Erythroblast (primary cell): ENCODE results near the gene ERBIN.
"Not testable (repeated sequence)": the region's sequence is repeated elsewhere in the genome, so short reads cannot be mapped to it uniquely, and the experiment has no call there.

Experiments
- DNase-seq, 2 experiments: peaks; one replicate each; lab custom pipeline; 2025; lab: John Stamatoyannopoulos, UW
- GATA1 ChIP-seq: IDR thresholded peaks from 2 replicates; pipeline ENCODE4 v1.6.1; 2011; ENCODE audit warnings: low read depth, mild to moderate bottlenecking, control low read depth, low read length, moderate library complexity
- POLR2A ChIP-seq: IDR thresholded peaks from 2 replicates; pipeline ENCODE4 v1.6.1; 2011; ENCODE audit warnings: mild to moderate bottlenecking, low read length

The ERBIN gene

GRCh38 chr5:66013397-66013796 is 87.0 kb downstream of the ERBIN start:
- DNase-seq = no peak
- no peak for TF ChIP-seq POLR2A
- TF ChIP-seq GATA1 = no peak

DNA sequence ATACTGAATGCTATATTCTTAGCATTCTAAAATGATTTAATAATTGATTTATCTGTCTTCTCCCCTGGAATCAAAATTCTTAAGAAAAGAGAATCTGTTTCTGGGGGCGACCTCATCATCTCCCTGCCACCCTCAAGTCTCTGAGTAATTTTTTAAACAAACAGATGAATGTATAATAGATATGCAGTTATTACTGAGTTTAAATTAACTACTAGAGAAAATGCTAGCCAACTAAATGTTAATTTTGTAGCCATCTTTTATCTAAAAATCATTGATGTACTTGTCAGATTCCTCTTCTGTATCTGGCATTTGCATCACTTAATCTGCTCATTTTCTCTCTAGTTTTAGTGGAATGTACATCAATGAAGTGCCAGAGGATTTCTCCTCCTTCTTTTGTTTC is 87.5 kb downstream of the ERBIN start:
- no peak for DNase-seq

DNA sequence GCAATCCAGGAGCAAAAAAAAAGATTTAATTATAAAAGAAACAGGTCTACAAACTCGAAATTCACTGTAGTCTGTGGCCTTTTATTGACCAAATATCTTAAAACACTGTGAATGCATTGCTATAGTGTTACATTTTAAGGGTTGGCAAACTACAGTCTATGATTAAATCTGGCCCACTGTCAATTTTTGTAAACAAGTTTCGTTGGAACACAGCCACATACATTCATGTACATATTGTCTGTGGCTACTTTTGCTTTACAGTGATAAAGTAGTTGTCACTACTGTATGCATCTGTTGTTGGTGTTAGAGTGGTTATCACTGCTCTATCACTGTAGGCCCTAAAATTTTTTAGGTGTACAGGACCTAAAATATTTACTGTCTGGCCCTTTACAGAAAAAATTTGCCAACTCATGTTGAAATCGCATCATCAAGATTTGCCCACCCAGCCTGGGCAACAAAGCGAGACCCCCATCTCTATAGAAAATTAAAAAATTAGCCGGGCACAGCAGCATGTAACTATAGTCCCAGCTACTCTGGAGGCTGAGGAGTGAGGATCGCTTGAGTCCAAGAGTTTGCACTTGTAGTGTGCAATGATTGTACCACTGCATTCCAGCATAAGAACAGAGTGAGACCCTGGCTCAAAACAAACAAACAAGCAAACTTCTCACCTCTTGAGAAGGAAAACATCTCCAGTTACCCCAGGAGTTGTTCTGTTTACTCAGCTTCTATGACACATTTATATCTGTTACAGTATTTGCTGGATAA is 89.0 kb downstream of the ERBIN start:
- peak in 1 of 2 experiments; percentile 6 for DNase-seq
- TF ChIP-seq GATA1 (no peak), POLR2A (no peak)

More for the DNA sequence above, 87.5 kb downstream of the ERBIN start:
- TF ChIP-seq GATA1 = no peak
- TF ChIP-seq POLR2A = no peak

- no peak for TF ChIP-seq POLR2A
- no peak for TF ChIP-seq GATA1
- no peak for DNase-seq
Measured at GRCh38 chr5:66021585-66021984, 95.2 kb downstream of the ERBIN start.

DNA sequence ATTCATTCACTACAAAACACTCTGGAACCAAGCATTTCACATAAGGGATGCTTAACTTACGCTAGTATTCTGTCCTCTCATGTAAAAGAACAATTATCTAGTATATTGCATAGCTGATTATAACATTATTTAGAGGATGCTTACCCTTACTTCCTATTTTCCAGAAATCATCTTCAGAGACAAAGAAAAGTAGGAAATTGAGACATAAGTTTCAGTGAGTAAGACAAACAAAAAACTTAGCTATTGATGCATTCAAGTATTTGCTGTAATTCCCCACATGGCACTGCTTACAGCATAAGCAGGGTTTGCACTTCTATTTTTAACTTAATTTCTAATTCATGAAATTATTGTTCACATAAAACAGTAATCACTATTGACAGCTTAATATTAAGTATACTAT is 112.9 kb downstream of the ERBIN start:
- TF ChIP-seq GATA1 = no peak
- no peak for DNase-seq

DNA sequence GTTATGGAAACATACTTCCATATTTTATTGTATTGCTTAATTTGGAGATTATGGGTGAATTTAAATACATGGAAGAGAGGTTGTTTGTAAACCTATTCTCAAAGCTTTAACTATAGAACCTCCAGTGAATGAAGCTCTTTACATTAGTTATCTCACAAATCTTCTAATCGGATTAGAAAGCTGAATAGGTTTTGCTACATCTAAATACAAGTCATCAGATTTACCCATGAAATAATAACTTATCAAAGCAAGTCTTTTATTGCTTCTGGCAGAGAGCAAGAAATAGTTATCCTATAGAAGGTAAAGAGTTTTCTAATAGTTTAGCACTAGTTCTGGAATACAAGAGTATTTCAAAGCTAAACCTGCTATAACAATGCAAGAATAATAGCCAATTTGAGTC is 113.3 kb downstream of the ERBIN start:
- TF ChIP-seq POLR2A (no peak), GATA1 (no peak)
- DNase-seq = no peak

- TF ChIP-seq GATA1 (no peak), POLR2A (no peak)
- no peak for DNase-seq
Measured at GRCh38 chr5:66041627-66042026, 115.3 kb downstream of the ERBIN start.

DNA sequence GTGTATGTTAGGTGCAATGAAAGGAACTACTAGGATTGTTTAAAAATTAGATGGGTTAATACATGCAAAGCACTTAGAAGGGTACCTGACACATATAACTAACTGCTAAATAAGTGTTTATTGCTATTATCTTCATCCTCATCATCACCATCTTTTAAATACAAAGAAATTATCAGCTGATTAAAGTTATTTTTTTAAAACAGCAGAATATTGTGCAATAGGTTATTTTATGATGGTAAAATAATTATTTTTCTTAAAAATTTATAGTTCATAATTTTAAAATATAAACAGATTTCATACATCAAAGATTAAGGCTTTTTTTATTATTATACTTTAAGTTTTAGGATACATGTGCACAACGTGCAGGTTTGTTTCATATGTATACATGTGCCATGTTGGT is 130.9 kb downstream of the ERBIN start:
- TF ChIP-seq GATA1 = no peak
- TF ChIP-seq POLR2A = no peak
- DNase-seq = no peak

- DNase-seq = not testable (repeated sequence)
Measured at GRCh38 chr5:66061320-66061719, 134.9 kb downstream of the ERBIN start.

GRCh38 chr5:66063061-66063460 is 136.7 kb downstream of the ERBIN start:
- DNase-seq = not testable (repeated sequence)

GRCh38 chr5:66066826-66067225 is 140.5 kb downstream of the ERBIN start:
- no peak for TF ChIP-seq GATA1
- TF ChIP-seq POLR2A = no peak
- DNase-seq = no peak

GRCh38 chr5:66072031-66072430 is 145.7 kb downstream of the ERBIN start:
- TF ChIP-seq GATA1 (no peak), POLR2A (no peak)
- no peak for DNase-seq

DNA sequence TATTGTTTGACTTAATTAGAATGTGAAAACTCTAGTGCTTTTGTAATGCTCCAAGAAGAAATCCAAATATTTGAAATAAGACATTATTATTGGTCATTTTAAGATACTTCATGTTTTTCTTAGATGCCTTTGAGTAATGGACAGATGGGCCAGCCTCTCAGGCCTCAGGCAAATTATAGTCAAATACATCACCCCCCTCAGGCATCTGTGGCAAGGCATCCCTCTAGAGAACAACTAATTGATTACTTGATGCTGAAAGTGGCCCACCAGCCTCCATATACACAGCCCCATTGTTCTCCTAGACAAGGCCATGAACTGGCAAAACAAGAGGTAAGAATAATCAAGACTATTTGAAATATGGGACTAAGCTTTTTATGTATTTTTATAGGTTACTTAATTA is 148.5 kb downstream of the ERBIN start:
- TF ChIP-seq POLR2A (no peak), GATA1 (no peak)
- no peak for DNase-seq

DNA sequence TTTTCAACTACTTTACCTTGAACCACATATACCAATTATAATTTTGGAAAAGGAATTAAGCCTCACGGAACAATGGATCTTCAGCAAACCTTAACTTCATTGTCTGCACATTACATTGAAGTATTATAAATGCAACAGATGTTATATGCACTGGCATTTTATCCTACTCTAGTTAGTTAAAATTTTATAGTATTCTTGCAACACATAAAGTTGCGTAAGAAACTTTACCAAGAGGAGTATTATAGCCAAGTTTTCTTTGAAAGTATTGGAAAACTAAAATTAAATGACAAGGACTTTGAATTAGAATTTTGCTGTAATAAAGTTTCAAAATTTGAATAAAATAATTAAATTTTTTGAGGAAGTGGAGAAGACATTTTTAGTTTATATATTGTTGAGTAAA is 154.3 kb downstream of the ERBIN start:
- no peak for DNase-seq
- TF ChIP-seq GATA1 (no peak), POLR2A (no peak)

DNA sequence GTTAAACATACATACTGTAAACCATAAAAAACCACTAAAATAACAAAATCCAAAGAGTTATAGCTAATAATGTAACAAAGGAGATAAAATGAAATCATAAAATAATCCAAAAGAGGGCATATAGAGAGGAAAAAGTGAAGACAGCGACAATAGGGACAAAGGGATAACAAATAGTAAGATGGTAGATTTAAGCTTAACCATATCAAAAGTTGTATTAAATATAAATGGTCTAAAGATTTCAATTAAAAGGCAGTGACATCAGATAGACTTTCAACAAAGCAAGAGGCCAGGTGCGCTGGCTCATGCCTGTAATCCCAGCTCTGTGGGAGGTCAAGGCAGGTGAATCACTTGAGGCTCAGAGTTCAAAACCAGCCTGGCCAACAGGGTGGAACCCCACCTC is 163.0 kb downstream of the ERBIN start:
- DNase-seq = no peak
- TF ChIP-seq POLR2A (no peak), GATA1 (no peak)
